Ishikawa (cell line): ENCODE data around the gene CTNNA1.

Experiments
- CEBPB ChIP-seq: IDR thresholded peaks from 2 replicates; pipeline ENCODE4 v1.6.1; 2012
- CREB1 ChIP-seq: IDR thresholded peaks from 2 replicates; pipeline ENCODE4 v1.6.1; 2012; ENCODE audit warnings: low read depth
- EGR1 ChIP-seq: IDR thresholded peaks from 2 replicates; pipeline ENCODE4 v1.6.1; 2012
- EP300 ChIP-seq: IDR thresholded peaks from 2 replicates; pipeline ENCODE4 v1.6.1; 2012; ENCODE audit warnings: borderline replicate concordance
- FOXM1 ChIP-seq: IDR thresholded peaks from 2 replicates; pipeline ENCODE4 v1.6.1; 2012; ENCODE audit warnings: low read depth, borderline replicate concordance
- NFIC ChIP-seq: IDR thresholded peaks from 2 replicates; pipeline ENCODE4 v1.6.1; 2012
- RAD21 ChIP-seq: IDR thresholded peaks from 2 replicates; pipeline ENCODE4 v1.6.1; 2012; ENCODE audit warnings: low read depth
- TAF1 ChIP-seq: IDR thresholded peaks from 2 replicates; pipeline ENCODE4 v1.6.1; 2012; ENCODE audit warnings: low read depth, mild to moderate bottlenecking
- TCF12 ChIP-seq: IDR thresholded peaks from 2 replicates; pipeline ENCODE4 v1.6.1; 2012; ENCODE audit warnings: low read depth
- TEAD4 ChIP-seq: IDR thresholded peaks from 2 replicates; pipeline ENCODE4 v1.6.1; 2012
- YY1 ChIP-seq: IDR thresholded peaks from 2 replicates; pipeline ENCODE4 v1.6.1; 2012; ENCODE audit warnings: low read depth
- ZBTB7A ChIP-seq: IDR thresholded peaks from 2 replicates; pipeline ENCODE4 v1.6.1; 2012; ENCODE audit warnings: low read depth
- TF ChIP-seq, protein P1 (sequence below): IDR thresholded peaks from 2 replicates; pipeline ENCODE4 v1.6.1; 2012
- TF ChIP-seq, protein P2 (sequence below): IDR thresholded peaks from 2 replicates; pipeline ENCODE4 v1.6.1; 2012
- TF ChIP-seq, protein P3 (sequence below): IDR thresholded peaks from 2 replicates; pipeline ENCODE4 v1.6.1; 2012; ENCODE audit warnings: low read depth, mild to moderate bottlenecking

The CTNNA1 gene

GRCh38 chr5:138979684-138980280 is 226.6 kb downstream of the CTNNA1 start:
- no peak for TF ChIP-seq EP300
- no peak for TF ChIP-seq EGR1
- TF ChIP-seq FOXM1: no peak
- TF ChIP-seq CREB1: no peak
- no peak for TF ChIP-seq CEBPB
- TF ChIP-seq, protein P1, sequence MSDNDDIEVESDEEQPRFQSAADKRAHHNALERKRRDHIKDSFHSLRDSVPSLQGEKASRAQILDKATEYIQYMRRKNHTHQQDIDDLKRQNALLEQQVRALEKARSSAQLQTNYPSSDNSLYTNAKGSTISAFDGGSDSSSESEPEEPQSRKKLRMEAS: no peak
- TF ChIP-seq RAD21: no peak
- no peak for TF ChIP-seq ZBTB7A
- no peak for TF ChIP-seq TEAD4
- no peak for TF ChIP-seq TAF1
- no peak for TF ChIP-seq TCF12

DNA sequence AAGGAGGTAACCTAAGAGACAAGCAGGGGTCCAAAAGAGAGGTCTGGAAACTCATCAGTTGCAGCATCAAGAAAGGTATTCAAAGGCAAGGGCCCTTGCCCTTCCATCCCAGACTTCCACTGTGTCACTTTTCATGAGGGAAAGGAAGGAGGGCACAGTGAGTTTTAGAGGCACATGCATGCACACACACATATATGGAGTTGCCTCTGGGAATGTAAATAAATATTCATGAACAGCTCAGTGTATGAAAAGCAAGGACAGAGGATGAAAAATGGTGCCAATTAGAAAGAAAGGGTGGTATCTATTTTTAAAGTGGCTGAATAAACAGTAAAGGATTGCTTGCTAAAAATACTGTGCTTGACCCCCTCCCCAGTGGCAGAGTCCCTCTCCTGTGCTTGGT is 227.2 kb downstream of the CTNNA1 start:
- TF ChIP-seq CEBPB: no peak

GRCh38 chr5:138981131-138981530 is 227.9 kb downstream of the CTNNA1 start:
- TF ChIP-seq NFIC: no peak
- TF ChIP-seq, protein P1: no peak
- TF ChIP-seq, protein P2, sequence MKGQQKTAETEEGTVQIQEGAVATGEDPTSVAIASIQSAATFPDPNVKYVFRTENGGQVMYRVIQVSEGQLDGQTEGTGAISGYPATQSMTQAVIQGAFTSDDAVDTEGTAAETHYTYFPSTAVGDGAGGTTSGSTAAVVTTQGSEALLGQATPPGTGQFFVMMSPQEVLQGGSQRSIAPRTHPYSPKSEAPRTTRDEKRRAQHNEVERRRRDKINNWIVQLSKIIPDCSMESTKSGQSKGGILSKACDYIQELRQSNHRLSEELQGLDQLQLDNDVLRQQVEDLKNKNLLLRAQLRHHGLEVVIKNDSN: no peak

DNA sequence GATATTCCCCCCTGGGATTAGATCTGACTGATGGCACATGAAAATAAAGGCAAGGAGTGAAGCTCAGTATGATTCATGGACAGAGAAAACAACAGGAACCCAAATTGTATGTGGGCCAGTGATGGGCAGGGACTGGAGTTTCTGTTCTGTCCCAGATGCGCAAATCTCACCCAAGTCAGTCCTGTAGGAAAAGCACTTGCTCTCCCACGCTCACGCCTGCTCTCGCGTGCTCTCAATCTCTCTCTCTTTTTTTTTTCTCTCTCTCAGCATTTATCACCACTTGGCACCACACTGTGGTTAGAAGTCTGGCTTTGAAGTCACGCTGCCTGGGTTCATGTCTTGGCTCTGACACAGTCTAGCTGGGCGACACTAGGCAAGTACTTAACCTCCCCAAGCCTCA is 228.4 kb downstream of the CTNNA1 start:
- no peak for TF ChIP-seq CEBPB
- no peak for TF ChIP-seq ZBTB7A
- no peak for TF ChIP-seq EGR1
- TF ChIP-seq CREB1: no peak
- TF ChIP-seq TAF1: no peak
- TF ChIP-seq RAD21: no peak
- no peak for TF ChIP-seq TEAD4
- no peak for TF ChIP-seq YY1
- TF ChIP-seq, protein P2: no peak

- TF ChIP-seq FOXM1: no peak
- no peak for TF ChIP-seq TCF12
- no peak for TF ChIP-seq ZBTB7A
- TF ChIP-seq CREB1: no peak
- TF ChIP-seq, protein P3, sequence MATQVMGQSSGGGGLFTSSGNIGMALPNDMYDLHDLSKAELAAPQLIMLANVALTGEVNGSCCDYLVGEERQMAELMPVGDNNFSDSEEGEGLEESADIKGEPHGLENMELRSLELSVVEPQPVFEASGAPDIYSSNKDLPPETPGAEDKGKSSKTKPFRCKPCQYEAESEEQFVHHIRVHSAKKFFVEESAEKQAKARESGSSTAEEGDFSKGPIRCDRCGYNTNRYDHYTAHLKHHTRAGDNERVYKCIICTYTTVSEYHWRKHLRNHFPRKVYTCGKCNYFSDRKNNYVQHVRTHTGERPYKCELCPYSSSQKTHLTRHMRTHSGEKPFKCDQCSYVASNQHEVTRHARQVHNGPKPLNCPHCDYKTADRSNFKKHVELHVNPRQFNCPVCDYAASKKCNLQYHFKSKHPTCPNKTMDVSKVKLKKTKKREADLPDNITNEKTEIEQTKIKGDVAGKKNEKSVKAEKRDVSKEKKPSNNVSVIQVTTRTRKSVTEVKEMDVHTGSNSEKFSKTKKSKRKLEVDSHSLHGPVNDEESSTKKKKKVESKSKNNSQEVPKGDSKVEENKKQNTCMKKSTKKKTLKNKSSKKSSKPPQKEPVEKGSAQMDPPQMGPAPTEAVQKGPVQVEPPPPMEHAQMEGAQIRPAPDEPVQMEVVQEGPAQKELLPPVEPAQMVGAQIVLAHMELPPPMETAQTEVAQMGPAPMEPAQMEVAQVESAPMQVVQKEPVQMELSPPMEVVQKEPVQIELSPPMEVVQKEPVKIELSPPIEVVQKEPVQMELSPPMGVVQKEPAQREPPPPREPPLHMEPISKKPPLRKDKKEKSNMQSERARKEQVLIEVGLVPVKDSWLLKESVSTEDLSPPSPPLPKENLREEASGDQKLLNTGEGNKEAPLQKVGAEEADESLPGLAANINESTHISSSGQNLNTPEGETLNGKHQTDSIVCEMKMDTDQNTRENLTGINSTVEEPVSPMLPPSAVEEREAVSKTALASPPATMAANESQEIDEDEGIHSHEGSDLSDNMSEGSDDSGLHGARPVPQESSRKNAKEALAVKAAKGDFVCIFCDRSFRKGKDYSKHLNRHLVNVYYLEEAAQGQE: no peak
- TF ChIP-seq RAD21: no peak
- TF ChIP-seq CEBPB: no peak
- TF ChIP-seq, protein P1: no peak
- TF ChIP-seq EP300: no peak
- no peak for TF ChIP-seq EGR1
- no peak for TF ChIP-seq TEAD4
- TF ChIP-seq NFIC: no peak
- no peak for TF ChIP-seq TAF1
Observed at GRCh38 chr5:138983984-138984383, 230.8 kb downstream of the CTNNA1 start.
